K562 (cell line): ENCODE data around the gene RARA. TPM values are rescaled to one million over a fixed set of nuclear protein-coding genes. Genes with fewer than 3 reads are reported as not detected.
A peak's percentile ranks its signal among the peaks of the same experiment; 100 is the strongest.

Source experiments
- CAMTA2 ChIP-seq: fragments of 250-450 bp; sonication (Bioruptor Pico); conservative IDR thresholded peaks from 2 replicates; pipeline ENCODE4 v1.5.1; 2022
- CBX5 ChIP-seq: IDR thresholded peaks from 2 replicates; pipeline ENCODE4 v1.6.1; 2014; ENCODE audit warnings: low read depth, borderline replicate concordance
- CHCHD3 ChIP-seq: fragments of 250-450 bp; sonication (Bioruptor Pico); IDR thresholded peaks from 2 replicates; pipeline ENCODE4 v2.1.2; 2022; ENCODE audit warnings: mild to moderate bottlenecking
- CTCFL ChIP-seq: IDR thresholded peaks from 2 replicates; pipeline ENCODE4 v1.6.1; 2011; ENCODE audit warnings: borderline replicate concordance, low read depth, mild to moderate bottlenecking, moderate library complexity, low read length; ENCODE audit not compliant: insufficient read depth, poor library complexity, severe bottlenecking
- ELF1 ChIP-seq: fragments of 200-800 bp; sonication (Bioruptor generic); IDR thresholded peaks from 2 replicates; pipeline ENCODE4 v1.6.1; 2016; ENCODE audit warnings: missing genetic modification characterization, missing compliant biosample characterization
- ETV5 ChIP-seq: sonication (generic); formaldehyde crosslinking; IDR thresholded peaks from 2 replicates; pipeline ENCODE4 v1.4.0; 2020; ENCODE audit warnings: low read depth, mild to moderate bottlenecking, missing genetic modification reagents
- HSF4 ChIP-seq: fragments of 250-450 bp; sonication (Bioruptor Pico); IDR thresholded peaks from 2 replicates; pipeline ENCODE4 v2.1.2; 2022; ENCODE audit warnings: mild to moderate bottlenecking, moderate library complexity, borderline replicate concordance
- ID3 ChIP-seq, 2 experiments: fragments of 250-450 bp in 1 of 2; fragments of 450-650 bp in 1 of 2; sonication (Bioruptor Pico) in 1 of 2; IDR thresholded peaks; 2 replicates each; pipeline versions ENCODE4 v1.6.1 to v1.8.0; 2016 to 2021; ENCODE audit warnings: mild to moderate bottlenecking in 2 of 2, moderate library complexity in 2 of 2, missing compliant biosample characterization in 1 of 2, missing genetic modification characterization in 1 of 2
- KHSRP ChIP-seq: fragments of 450-650 bp; IDR thresholded peaks from 2 replicates; pipeline ENCODE4 v1.6.1; 2017
- MAZ ChIP-seq, 2 experiments: fragments of 450-650 bp in 1 of 2; sonication (generic) in 1 of 2; formaldehyde crosslinking; IDR thresholded peaks in 1 of 2; conservative IDR thresholded peaks in 1 of 2; 2 replicates each; pipeline versions ENCODE4 v1.4.0 to v1.5.0; 2020; ENCODE audit warnings: mild to moderate bottlenecking in 1 of 2, missing genetic modification reagents in 1 of 2
- MTA1 ChIP-seq: fragments of 450-650 bp; IDR thresholded peaks from 2 replicates; pipeline ENCODE4 v1.6.1; 2017; ENCODE audit warnings: borderline replicate concordance
- NR4A1 ChIP-seq, 2 experiments: fragments of 250-450 bp in 1 of 2; fragments of 450-650 bp in 1 of 2; sonication (Bioruptor Pico) in 1 of 2; IDR thresholded peaks; 2 replicates each; pipeline versions ENCODE4 v1.4.0 to v1.6.1; 2016 to 2020; ENCODE audit warnings: mild to moderate bottlenecking in 2 of 2, missing compliant biosample characterization in 1 of 2, missing genetic modification characterization in 1 of 2, moderate library complexity in 1 of 2
- POU5F1 ChIP-seq: fragments of 150-350 bp; IDR thresholded peaks from 2 replicates; pipeline ENCODE4 v1.6.1; 2014; ENCODE audit warnings: borderline replicate concordance, low read length, low read depth, mild to moderate bottlenecking; ENCODE audit not compliant: partially characterized antibody
- RBM17 ChIP-seq: fragments of 200-400 bp; formaldehyde crosslinking; IDR thresholded peaks from 2 replicates; pipeline ENCODE4 v1.6.1; 2017; ENCODE audit warnings: low read depth, mild to moderate bottlenecking, low read length, borderline replicate concordance
- RCOR1 ChIP-seq, 2 experiments: IDR thresholded peaks; 2 replicates each; pipeline ENCODE4 v1.6.1; 2012; ENCODE audit warnings: low read depth in 2 of 2, low read length in 2 of 2, borderline replicate concordance in 1 of 2, improper control_type of control experiment in 1 of 2
- SREBF2 ChIP-seq: sonication (generic); formaldehyde crosslinking; IDR thresholded peaks from 2 replicates; pipeline ENCODE4 v1.4.0; 2020; ENCODE audit warnings: mild to moderate bottlenecking, missing genetic modification reagents
- TRIM24 ChIP-seq, 2 experiments: fragments of 450-650 bp; IDR thresholded peaks; 2 replicates each; pipeline ENCODE4 v1.6.1; 2016
- ZHX1 ChIP-seq: fragments of 150-350 bp; conservative IDR thresholded peaks from 2 replicates; pipeline ENCODE4 v1.6.1; 2014; ENCODE audit warnings: low read length
- ZNF121 ChIP-seq: sonication (generic); formaldehyde crosslinking; conservative IDR thresholded peaks from 2 replicates; pipeline ENCODE4 v1.8.0; 2022; ENCODE audit warnings: missing genetic modification reagents
- ZNF212 ChIP-seq: fragments of 450-650 bp; formaldehyde crosslinking; IDR thresholded peaks from 2 replicates; pipeline ENCODE4 v1.4.0; 2020; ENCODE audit warnings: mild to moderate bottlenecking
- ZNF436 ChIP-seq: fragments of 250-450, 450-650 bp; sonication (Bioruptor Pico); formaldehyde crosslinking; IDR thresholded peaks from 2 replicates; pipeline ENCODE4 v1.7.0; 2020; ENCODE audit warnings: mild to moderate bottlenecking
- ZNF551 ChIP-seq: fragments of 250-450 bp; sonication (Bioruptor Pico); IDR thresholded peaks from 2 replicates; pipeline ENCODE4 v1.5.0; 2021; ENCODE audit warnings: mild to moderate bottlenecking, moderate library complexity
- ZNF707 ChIP-seq: fragments of 250-450 bp; sonication (Bioruptor Pico); conservative IDR thresholded peaks from 2 replicates; pipeline ENCODE4 v1.8.0; 2022; ENCODE audit warnings: inconsistent platforms, mild to moderate bottlenecking, moderate library complexity
- polyA plus RNA-seq, 8 experiments: library from polyadenylated mRNA; depleted of rRNA in 4 of 8; stranded (reverse) in 5 of 8; unstranded in 3 of 8; fragments of >200 nt; fragmentation: Nextera tagmentation in 2 of 8; fragmentation: Illumina TruSeq in 1 of 8; extraction: Ambion mirVana in 2 of 8; extraction: Trizol in 1 of 8; gene quantifications; 2 replicates each; pipeline versions ENCODE4 v1.2.1 to v1.2.3, GENCODE V29; 2011 to 2014; ENCODE audit warnings: inconsistent platforms in 1 of 8, missing spikeins in 1 of 8
- total RNA-seq, 7 experiments: library from RNA; depleted of rRNA in 6 of 7; stranded (reverse); fragments of >200 nt in 6 of 7; fragmentation: Illumina TruSeq in 2 of 7; extraction: Trizol in 2 of 7; gene quantifications; 2 replicates each; pipeline versions ENCODE4 v1.2.1 to v1.2.3, GENCODE V29; 2011 to 2021; ENCODE audit warnings: low replicate concordance in 1 of 7

The RARA gene
- total and polyA plus RNA-seq, 9 of the 15 experiments (the other 6 are each of a cell fraction or from before 2014, with no cell fraction given): 0.10 to 28.0 (median 7.9) TPM

- TF ChIP-seq ZNF551 (CRISPR knock-in tag) (no peak), CHCHD3 (CRISPR knock-in tag) (no peak), SREBF2 (CRISPR knock-in tag) (no peak), NR4A1 (CRISPR knock-in tag; IDR thresholded peaks at IDR 0.05) (no peak), NR4A1 (tag; IDR thresholded peaks at IDR 0.05) (no peak; the same call in 1 of the 2 replicates), CBX5 (no peak), ELF1 (tag) (no peak), ID3 (CRISPR knock-in tag; IDR thresholded peaks at IDR 0.05) (0 out of 2 replicates have a peak, but pooled peaks have one; percentile 6), ID3 (tag; IDR thresholded peaks at IDR 0.05) (no peak), CTCFL (no peak), CAMTA2 (CRISPR knock-in tag) (0 out of 2 replicates have a peak, but pooled peaks have one; percentile 13), POU5F1 (no peak), MTA1 (no peak), MAZ (CRISPR knock-in tag; conservative IDR thresholded peaks at IDR 0.05 in 1 of 2, IDR thresholded peaks at IDR 0.05 in 1 of 2) (peak; percentile 8 to 30; a peak in 1 of 4 replicates), ZHX1 (no peak), RBM17 (no peak), KHSRP (no peak), HSF4 (CRISPR knock-in tag) (no peak), ZNF436 (CRISPR knock-in tag) (no peak), TRIM24 (IDR thresholded peaks at IDR 0.05) (no peak), RCOR1 (IDR thresholded peaks at IDR 0.05; ENCODE audit: borderline replicate concordance in 1 of 2, low read depth in 2 of 2, low read length in 2 of 2) (0 out of 4 replicates have a peak, but pooled peaks of 1 of the 2 experiments have one; percentile 12), ZNF212 (CRISPR knock-in tag) (no peak), ZNF707 (no peak), ETV5 (CRISPR knock-in tag) (no peak), ZNF121 (CRISPR knock-in tag) (no peak)
These were observed 1.8 kb upstream of the RARA start (continued) for GRCh38 chr17:40307001-40307730.
